Activated T-cell treated with anti-CD3 and anti-CD28 coated beads, Interleukin-2, amount 50 U/mL, for 4 hours (primary cell): ENCODE results near the gene CAMK2N1. TPM values are rescaled to one million over a fixed set of nuclear protein-coding genes. Genes with fewer than 3 reads are reported as not detected.

Experiments used
- total RNA-seq, 3 donors: library from RNA; stranded (reverse); gene quantifications; one replicate each; pipeline ENCODE4 v1.2.1, GENCODE V29; 2021

The CAMK2N1 gene
- total RNA-seq, 3 donors from 2014 or later, result 1.3 to 1.6 (median 1.5) TPM

Other genes starting within 250 kb of the CAMK2N1 start
- not detected for gene VWA5B1, start 195.3 kb downstream of the CAMK2N1 start, total RNA-seq
- 10 to 100 TPM; 21.6 to 25.0 (median 24.2) TPM for gene MUL1, start 21.9 kb upstream of the CAMK2N1 start, total RNA-seq
- under 1 TPM in 1 of 3 donors, not detected in 2; 0.08 TPM for gene FAM43B, start 66.4 kb upstream of the CAMK2N1 start, total RNA-seq
- gene CDA, start 102.9 kb upstream of the CAMK2N1 start, total RNA-seq, result not detected
- 1 to 10 TPM; 1.6 to 2.7 (median 2.2) TPM for gene PINK1, start 147.2 kb upstream of the CAMK2N1 start, total RNA-seq
- 100 to 1,000 TPM; 242 to 285 (median 270) TPM for gene DDOST, start 175.2 kb upstream of the CAMK2N1 start, total RNA-seq
- not detected for gene KIF17, start 231.8 kb upstream of the CAMK2N1 start, total RNA-seq
- 1 to 10 TPM; 1.0 to 2.1 (median 1.1) TPM for gene SH2D5, start 246.5 kb upstream of the CAMK2N1 start, total RNA-seq